Bronchial epithelial cell (primary cell): ENCODE results near the gene SLC35E2B. TPM values are rescaled to one million over a fixed set of nuclear protein-coding genes. Genes with fewer than 3 reads are reported as not detected.

Experiments used
- DNase-seq: peaks from one replicate; pipeline ENCODE4 v3.0.0-alpha.2; 2010; ENCODE audit warnings: low read depth
- FAIRE-seq: peaks from 2 replicates; lab custom pipeline; 2011; peaks lifted over from hg19 to GRCh38; lab: Jason Lieb, UNC
- H3K27me3 ChIP-seq: 2 replicates; pipeline ENCODE4 v1.5.1; 2011; ENCODE audit warnings: low read length; ENCODE audit not compliant: control insufficient read depth, insufficient read depth
- H3K36me3 ChIP-seq: 2 replicates; pipeline ENCODE4 v1.5.1; 2011; ENCODE audit warnings: low read length; ENCODE audit not compliant: control insufficient read depth, insufficient read depth
- H3K4me3 ChIP-seq: 2 replicates; pipeline ENCODE4 v1.5.1; 2011; ENCODE audit warnings: mild to moderate bottlenecking, low read depth, low read length, control low read depth
- total RNA-seq: library from RNA; depleted of rRNA; stranded (reverse); fragments of >200 nt; gene quantifications from 2 replicates; pipeline ENCODE4 v1.2.1, GENCODE V29; 2014
- TF ChIP-seq, protein P1 (sequence below): IDR thresholded peaks from 2 replicates; pipeline ENCODE4 v1.5.1; 2011; ENCODE audit warnings: mild to moderate bottlenecking, moderate library complexity, low read length, control low read depth, inconsistent platforms; ENCODE audit not compliant: insufficient read depth, severe bottlenecking

SLC35E2B gene
- total RNA-seq, 1 donor from 2014 or later = 14.0 TPM

DNA sequence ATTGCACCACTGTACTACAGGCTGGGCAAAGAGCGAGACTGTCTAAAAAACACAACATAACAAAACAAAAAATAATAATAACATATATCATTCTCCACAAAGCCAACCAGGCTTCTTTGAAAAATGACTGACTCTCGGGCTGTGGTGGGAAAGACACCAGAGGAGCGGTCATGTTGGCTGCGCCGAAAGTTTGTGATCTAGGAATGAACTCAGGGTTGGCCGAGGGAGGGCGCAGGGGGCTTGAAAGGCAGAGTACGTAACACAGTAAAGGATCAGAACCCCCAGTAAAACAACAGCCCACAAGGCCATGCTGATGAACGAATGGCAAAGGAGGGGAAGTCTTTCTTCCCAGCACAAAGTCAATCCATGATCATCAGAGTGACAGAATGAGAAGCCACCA lies 4.7 kb downstream of the SLC35E2B start:
- DNase-seq (no peak), FAIRE-seq (no peak)
- TF ChIP-seq, protein P1, sequence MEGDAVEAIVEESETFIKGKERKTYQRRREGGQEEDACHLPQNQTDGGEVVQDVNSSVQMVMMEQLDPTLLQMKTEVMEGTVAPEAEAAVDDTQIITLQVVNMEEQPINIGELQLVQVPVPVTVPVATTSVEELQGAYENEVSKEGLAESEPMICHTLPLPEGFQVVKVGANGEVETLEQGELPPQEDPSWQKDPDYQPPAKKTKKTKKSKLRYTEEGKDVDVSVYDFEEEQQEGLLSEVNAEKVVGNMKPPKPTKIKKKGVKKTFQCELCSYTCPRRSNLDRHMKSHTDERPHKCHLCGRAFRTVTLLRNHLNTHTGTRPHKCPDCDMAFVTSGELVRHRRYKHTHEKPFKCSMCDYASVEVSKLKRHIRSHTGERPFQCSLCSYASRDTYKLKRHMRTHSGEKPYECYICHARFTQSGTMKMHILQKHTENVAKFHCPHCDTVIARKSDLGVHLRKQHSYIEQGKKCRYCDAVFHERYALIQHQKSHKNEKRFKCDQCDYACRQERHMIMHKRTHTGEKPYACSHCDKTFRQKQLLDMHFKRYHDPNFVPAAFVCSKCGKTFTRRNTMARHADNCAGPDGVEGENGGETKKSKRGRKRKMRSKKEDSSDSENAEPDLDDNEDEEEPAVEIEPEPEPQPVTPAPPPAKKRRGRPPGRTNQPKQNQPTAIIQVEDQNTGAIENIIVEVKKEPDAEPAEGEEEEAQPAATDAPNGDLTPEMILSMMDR = no peak
- Histone ChIP-seq H3K36me3 (peaks cover 2% of the 10 kb centered on the region), H3K27me3 (no peaks in the 10 kb centered on the region), H3K4me3 (no peak overlapping the region)

DNA sequence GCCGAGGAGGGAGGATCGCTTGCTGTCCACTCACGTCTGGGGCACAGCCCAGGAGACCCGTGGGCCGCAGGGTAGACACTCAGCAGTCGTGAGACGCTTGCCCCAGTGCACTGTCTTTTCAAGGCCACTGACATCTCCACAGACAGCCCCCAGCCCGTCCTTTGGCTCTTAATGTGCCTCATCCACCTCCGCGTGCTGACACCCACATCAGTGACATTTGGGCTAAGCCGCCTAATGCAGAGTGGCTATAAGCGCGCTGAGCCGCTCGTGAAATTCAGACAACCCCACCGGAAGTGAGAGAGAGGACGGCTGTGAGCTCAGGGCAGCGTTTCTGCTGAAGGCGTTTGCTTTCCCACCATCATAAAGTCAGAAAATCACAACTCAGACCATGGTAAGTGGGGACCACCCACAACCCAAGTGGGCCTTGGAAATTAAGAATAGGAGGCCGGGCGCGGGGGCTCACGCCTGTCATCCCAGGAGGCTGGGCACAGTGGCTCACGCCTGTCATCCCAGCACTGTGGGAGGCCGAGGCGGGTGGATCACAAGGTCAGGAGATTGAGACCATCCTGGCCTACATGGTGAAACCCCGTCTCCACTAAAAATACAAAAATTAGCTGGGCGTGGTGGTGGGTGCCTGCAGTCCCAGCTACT lies 8.4 kb downstream of the SLC35E2B start:
- no peak overlapping the region for H3K4me3 ChIP-seq
- H3K36me3 ChIP-seq = peaks cover 7% of the 10 kb centered on the region
- no peak for DNase-seq
- TF ChIP-seq, protein P1 = no peak
- no peaks in the 10 kb centered on the region for H3K27me3 ChIP-seq
- no peak for FAIRE-seq

DNA sequence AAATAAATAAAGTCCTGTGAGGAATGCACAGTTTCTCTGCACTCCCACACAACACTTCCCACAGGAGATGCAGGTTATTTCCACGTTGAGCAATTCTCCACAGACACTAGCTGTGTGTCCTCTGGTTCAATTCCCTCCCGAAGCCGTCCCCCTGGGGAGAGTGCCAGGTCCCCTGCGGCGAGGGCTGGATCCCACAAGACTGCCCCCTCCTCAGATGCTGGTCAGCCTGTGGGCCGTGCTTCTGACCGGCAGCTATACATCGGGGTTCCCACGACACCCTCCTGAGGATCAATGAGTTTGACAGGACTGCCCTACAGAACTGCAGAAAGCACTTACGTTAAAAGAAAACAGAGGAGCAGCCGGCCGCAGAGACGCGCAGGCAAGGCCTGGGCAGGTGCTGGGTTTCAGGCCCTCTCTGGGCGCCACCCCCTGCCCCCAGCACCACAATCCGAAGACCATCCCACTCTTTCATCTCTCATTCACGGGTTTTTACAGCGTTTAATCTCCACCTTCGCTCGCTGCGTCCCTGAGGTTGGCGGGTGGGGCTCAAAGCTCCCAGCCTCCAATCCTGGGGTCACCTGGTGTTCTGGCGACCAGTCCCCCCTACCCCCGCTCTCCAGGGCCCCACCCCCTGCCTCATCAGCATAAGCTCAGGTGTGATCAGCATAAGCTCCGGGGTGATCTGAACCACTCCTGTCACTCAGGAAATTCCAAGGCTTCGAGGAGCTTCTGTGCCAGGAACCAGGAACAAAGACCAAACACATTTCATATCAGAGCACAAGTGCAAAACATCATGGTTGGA lies 9.3 kb downstream of the SLC35E2B start:
- TF ChIP-seq, protein P1 = no peak

DNA sequence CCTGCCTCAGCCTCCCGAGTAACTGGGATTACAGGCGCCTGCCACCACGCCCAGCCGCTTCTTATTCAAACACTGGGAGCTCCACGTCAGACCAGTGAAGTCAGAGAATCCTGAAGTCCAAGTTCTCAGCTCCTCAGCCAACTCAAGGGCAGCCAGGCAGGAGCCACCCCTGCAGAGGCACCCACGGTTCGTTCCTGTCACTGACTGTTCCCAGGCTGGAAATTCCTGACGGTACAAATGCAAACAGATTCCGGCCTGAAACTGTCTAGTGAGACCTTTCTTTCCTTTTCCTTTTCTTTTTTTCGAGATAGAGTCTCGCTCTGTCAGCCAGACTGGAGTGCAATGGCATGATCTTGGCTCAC lies 11.7 kb downstream of the SLC35E2B start:
- TF ChIP-seq, protein P1 = no peak
- no peak for DNase-seq
- FAIRE-seq = no peak
- no peaks in the 10 kb centered on the region for H3K27me3 ChIP-seq
- peaks cover 7% of the 10 kb centered on the region for H3K36me3 ChIP-seq
- no peak overlapping the region for H3K4me3 ChIP-seq

More for the DNA sequence above, 9.3 kb downstream of the SLC35E2B start:
- FAIRE-seq (no peak), DNase-seq (no peak)
- Histone ChIP-seq H3K4me3 (no peak overlapping the region), H3K36me3 (peaks cover 7% of the 10 kb centered on the region), H3K27me3 (no peaks in the 10 kb centered on the region)

DNA sequence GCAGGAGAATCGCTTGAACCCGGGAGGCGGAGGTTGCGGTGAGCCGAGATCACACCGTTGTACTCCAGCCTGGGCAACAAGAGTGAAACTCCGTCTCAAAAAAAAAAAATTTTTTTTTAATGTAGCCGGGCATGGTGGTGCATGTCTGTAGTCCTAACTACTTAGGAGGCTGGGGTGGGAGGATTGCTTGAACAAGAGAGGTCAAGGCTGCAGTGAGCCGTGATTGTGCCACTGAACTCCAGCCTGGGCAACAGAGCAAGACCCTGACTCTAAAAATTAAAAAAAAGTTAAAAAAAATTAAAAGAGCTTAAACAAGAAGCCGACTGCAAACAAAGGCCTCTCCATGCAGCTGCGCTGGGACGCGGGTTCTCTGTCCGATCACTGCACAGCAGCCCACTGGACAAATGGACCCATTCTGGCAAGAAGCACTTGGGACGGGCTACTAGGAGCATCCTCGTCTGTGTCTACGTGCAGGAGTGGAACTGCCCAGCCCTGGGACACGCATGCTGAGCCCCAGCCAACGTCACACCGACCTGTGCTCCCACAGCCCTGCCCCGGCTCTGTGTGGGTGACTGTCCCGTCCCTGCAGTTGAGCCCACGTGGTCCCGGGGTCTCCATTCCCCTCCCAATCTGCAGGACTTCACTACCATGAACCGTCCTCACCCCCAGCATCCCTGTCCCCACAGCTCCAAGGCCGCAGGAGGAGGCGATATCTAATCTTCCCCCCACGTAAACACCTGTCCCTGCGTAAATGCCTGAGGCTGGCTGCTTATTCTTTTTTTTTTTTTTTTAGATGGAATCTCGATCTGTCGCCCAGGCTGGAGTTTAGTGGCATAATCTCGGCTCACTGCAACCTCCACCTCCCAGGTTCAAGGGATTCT lies 12.3 kb downstream of the SLC35E2B start:
- Histone ChIP-seq H3K27me3 (no peaks in the 10 kb centered on the region), H3K36me3 (peaks cover 7% of the 10 kb centered on the region), H3K4me3 (no peak overlapping the region)
- FAIRE-seq (no peak), DNase-seq (no peak)
- TF ChIP-seq, protein P1 = no peak
